DOHH2 (cell line): Measurements from ENCODE around the gene VPS4B.

Experiments
- H3F3A ChIP-seq: fragments of 200-600 bp; sonication (generic), shearing (Covaris generic); 2 replicates; pipeline ENCODE4 v1.6.0; 2016; ENCODE audit warnings: antibody characterized with exemption, mild to moderate bottlenecking; ENCODE audit not compliant: control insufficient read depth, insufficient read depth
- H3K27ac ChIP-seq: fragments of 200-600 bp; sonication (generic); 2 replicates; pipeline ENCODE4 v1.5.1; 2014; ENCODE audit warnings: low read depth, mild to moderate bottlenecking, low read length, moderate library complexity
- H3K27me3 ChIP-seq: fragments of 200-600 bp; sonication (generic); 2 replicates; pipeline ENCODE4 v1.6.1; 2014; ENCODE audit warnings: mild to moderate bottlenecking, low read length, mixed read lengths; ENCODE audit not compliant: control insufficient read depth
- H3K36me3 ChIP-seq: fragments of 200-600 bp; sonication (generic); 2 replicates; pipeline ENCODE4 v1.6.1; 2014; ENCODE audit warnings: mild to moderate bottlenecking, low read length, moderate library complexity, mixed read lengths; ENCODE audit not compliant: control insufficient read depth
- H3K4me1 ChIP-seq: fragments of 200-600 bp; sonication (generic); 2 replicates; pipeline ENCODE4 v1.6.1; 2014; ENCODE audit warnings: mild to moderate bottlenecking, low read length, mixed read lengths; ENCODE audit not compliant: control insufficient read depth
- H3K4me2 ChIP-seq: fragments of 200-600 bp; sonication (generic); 2 replicates; pipeline ENCODE4 v1.6.0; 2014; ENCODE audit warnings: mild to moderate bottlenecking, low read length, moderate library complexity
- H3K4me3 ChIP-seq: fragments of 200-600 bp; sonication (generic); 2 replicates; pipeline ENCODE4 v1.5.1; 2014; ENCODE audit warnings: mild to moderate bottlenecking, low read length, mixed read lengths
- H3K79me2 ChIP-seq: fragments of 200-600 bp; sonication (generic); 2 replicates; pipeline ENCODE4 v1.6.1; 2014; ENCODE audit warnings: mild to moderate bottlenecking, low read length, mixed read lengths; ENCODE audit not compliant: control insufficient read depth
- H3K9me2 ChIP-seq: fragments of 200-600 bp; sonication (generic); replicated peaks from 2 replicates; pipeline ENCODE4 v1.6.1; 2014; ENCODE audit warnings: mild to moderate bottlenecking, low read length, mixed read lengths; ENCODE audit not compliant: control insufficient read depth
- H3K9me3 ChIP-seq: fragments of 200-600 bp; sonication (generic); 2 replicates; pipeline ENCODE4 v1.6.1; 2014; ENCODE audit warnings: antibody characterized with exemption, low read length, mixed read lengths; ENCODE audit not compliant: control insufficient read depth, insufficient read depth
- H4K20me1 ChIP-seq: fragments of 200-600 bp; sonication (generic); 2 replicates; pipeline ENCODE4 v1.6.0; 2014; ENCODE audit warnings: low read depth, mild to moderate bottlenecking, antibody characterized with exemption, low read length, moderate library complexity; ENCODE audit not compliant: control insufficient read depth, insufficient read depth
- CTCF ChIP-seq: fragments of 200-600 bp; sonication (generic); IDR thresholded peaks from one replicate; pipeline ENCODE4 v1.5.1; 2014; ENCODE audit warnings: antibody characterized with exemption, mild to moderate bottlenecking, low read depth, low read length; ENCODE audit not compliant: poor library complexity, severe bottlenecking
- EZH2phosphoT487 ChIP-seq: fragments of 200-600 bp; sonication (generic); IDR thresholded peaks from 2 replicates; pipeline ENCODE4 v1.6.1; 2017; ENCODE audit warnings: borderline replicate concordance, mild to moderate bottlenecking, antibody characterized with exemption, low read length, moderate library complexity, mixed read lengths

VPS4B gene

GRCh38 chr18:63422087-63422863 lies at the start of gene VPS4B:
Gene VPS4B, minus strand, starts transcription at chr18:63422476. Its CDS starts 217 bp downstream, at chr18:63422259.
- Histone ChIP-seq H3F3A (no peaks in the 10 kb centered on the region), H3K27me3 (no peaks in the 10 kb centered on the region), H3K4me3 (peak within 1 kb of the TSS; percentile 91), H3K9me3 (no peaks in the 10 kb centered on the region), H3K27ac (peak within 1 kb of the TSS; percentile 69), H4K20me1 (0 out of 2 replicates have a peak, but pooled peaks cover 4% of the 10 kb centered on the region), H3K9me2 (no peaks in the 10 kb centered on the region), H3K36me3 (peaks cover 38% of the 10 kb centered on the region), H3K4me2 (peak within 1 kb of the TSS; percentile 88), H3K79me2 (peaks cover 49% of the 10 kb centered on the region), H3K4me1 (peaks cover 16% of the 10 kb centered on the region)
- TF ChIP-seq EZH2phosphoT487 = no peak
- no peak for TF ChIP-seq CTCF

GRCh38 chr18:63470751-63471150 lies 48.5 kb upstream of the VPS4B start:
- Histone ChIP-seq H3K4me2 (no peak overlapping the region), H3K4me3 (no peak overlapping the region), H3K4me1 (no peaks in the 10 kb centered on the region), H3K9me2 (no peaks in the 10 kb centered on the region), H3K79me2 (no peaks in the 10 kb centered on the region), H4K20me1 (no peaks in the 10 kb centered on the region), H3F3A (no peaks in the 10 kb centered on the region), H3K36me3 (no peaks in the 10 kb centered on the region), H3K27ac (no peak overlapping the region), H3K27me3 (peaks cover 14% of the 10 kb centered on the region), H3K9me3 (no peaks in the 10 kb centered on the region)
- no peak for TF ChIP-seq CTCF
- no peak for TF ChIP-seq EZH2phosphoT487

- no peaks in the 10 kb centered on the region for H3K4me1 ChIP-seq
- H3K27me3 ChIP-seq = peaks cover 12% of the 10 kb centered on the region; the same call in 1 of the 2 replicates
- no peak overlapping the region for H3K4me3 ChIP-seq
- H3K27ac ChIP-seq = no peak overlapping the region
- no peaks in the 10 kb centered on the region for H3K9me2 ChIP-seq
- H3K9me3 ChIP-seq = no peaks in the 10 kb centered on the region
- no peaks in the 10 kb centered on the region for H4K20me1 ChIP-seq
- H3K79me2 ChIP-seq = no peaks in the 10 kb centered on the region
- H3K4me2 ChIP-seq = no peak overlapping the region
- no peaks in the 10 kb centered on the region for H3F3A ChIP-seq
- no peaks in the 10 kb centered on the region for H3K36me3 ChIP-seq
- TF ChIP-seq CTCF = no peak
- no peak for TF ChIP-seq EZH2phosphoT487
Observed at GRCh38 chr18:63468575-63468974, 46.3 kb upstream of the VPS4B start.
